HG03354 (cell line): Measurements from ENCODE around the gene GPR143.
"Not testable (repeated sequence)": the region's sequence is repeated elsewhere in the genome, so short reads cannot be mapped to it uniquely, and the experiment has no call there.

ENCODE experiments used
- ATAC-seq: cut with Tn5 transposase; IDR thresholded peaks from one replicate; pipeline ENCODE4 v1.9.1; 2021; ENCODE audit warnings: mild to moderate bottlenecking; ENCODE audit not compliant: unreplicated experiment, poor library complexity, severe bottlenecking

The GPR143 gene

DNA sequence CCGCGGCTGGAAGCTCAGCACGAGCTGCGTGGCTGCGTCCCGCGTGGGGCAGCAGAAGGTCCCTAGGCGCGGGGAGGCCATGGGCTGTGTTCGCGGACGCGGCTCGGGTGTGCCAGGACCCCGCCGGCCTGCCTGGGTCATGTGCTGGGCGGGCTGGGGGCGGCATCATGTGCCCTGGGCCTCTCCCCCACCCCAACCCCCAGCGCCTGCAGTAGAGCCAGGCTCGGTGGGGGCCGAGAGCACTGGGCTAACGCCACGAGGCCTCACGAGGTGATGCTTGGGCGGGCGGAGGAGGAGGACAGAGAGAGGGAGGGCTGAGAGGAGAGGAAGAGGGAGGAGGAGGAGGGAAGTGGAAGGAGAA lies at the start of gene GPR143:
Gene GPR143 (minus strand): TSS at position 111 of the 361 bp plus-strand sequence. CDS start 30 bp downstream, at position 81.
- ATAC-seq: no peak

DNA sequence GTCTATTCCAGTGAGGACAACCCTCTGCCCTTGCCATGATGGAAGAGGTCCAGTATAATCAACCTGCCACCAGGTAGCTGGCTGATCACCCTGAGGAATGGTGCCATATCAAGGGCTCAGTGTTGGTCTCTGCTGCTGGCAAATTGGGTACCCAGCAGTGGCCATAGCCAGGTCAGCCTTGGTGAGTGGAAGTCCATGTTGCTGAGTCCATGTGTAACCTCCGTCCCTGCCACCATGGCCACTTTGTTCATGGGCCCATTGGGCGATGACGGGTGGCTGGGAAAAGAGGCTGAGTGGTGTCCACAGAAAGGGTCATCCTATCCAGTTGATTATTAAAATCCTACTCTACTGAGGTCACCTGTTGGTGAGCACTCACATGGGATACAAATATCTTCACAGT lies 45.4 kb upstream of the GPR143 start:
- ATAC-seq: not testable (repeated sequence)

DNA sequence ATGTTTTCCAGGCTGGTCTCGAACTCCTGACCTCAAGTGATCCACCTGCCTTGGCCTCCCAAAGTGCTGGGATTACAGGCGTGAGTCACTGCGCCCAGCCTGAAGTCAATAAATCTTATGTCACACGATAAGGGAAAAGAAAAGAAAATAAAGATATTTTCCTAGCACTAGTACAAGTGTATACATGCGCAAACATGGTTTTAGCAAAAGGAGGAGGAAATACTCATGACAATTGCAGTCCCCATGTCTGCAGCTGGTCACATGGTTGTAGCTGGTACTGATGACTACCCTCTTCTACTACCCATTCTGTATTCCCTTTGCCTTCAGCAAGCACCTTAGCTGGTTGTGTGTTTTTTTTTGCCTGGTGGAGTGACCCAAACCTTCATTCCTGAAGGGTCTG lies 44.2 kb upstream of the GPR143 start:
- ATAC-seq: not testable (repeated sequence)

DNA sequence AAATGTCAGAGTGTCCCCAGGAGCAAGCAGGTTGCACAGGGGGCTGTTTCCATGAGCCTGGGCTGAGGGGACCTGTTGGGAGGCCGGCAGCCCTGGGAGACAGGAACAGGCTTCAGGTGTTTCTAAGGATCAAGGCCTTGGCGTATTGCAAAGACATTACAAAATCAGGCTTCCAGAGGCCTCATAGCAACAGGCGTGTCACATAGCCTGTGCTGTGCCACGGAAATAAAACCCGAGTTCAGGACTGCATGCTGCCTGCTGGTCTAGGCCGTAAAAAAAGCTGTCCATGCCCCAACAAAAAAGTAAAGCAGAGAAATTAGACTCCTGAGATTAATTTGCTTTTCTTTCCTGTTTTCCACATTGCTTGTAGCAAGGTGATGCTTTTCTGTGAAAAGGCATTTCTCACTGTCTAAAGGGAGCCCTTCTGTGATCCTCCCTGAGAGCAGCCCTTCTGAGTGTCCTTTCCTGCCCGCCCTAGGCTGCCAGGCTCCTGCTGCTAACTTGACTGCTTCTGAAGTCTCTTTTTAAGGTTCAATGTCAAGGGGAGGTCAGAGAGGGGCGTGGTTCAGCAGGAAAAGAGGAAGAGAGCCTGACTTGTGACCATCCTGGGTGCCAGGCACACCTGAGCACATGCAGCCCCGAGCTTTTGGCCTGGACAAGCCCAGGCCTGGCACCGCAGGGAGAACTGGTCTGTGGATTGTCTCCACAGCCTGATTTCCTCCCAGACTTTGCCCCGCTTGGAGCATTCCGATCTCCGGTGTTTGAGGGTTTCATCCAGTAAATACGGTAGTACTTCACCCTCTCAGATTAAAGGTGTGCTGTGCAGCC lies 41.9 kb upstream of the GPR143 start:
- ATAC-seq: no peak

DNA sequence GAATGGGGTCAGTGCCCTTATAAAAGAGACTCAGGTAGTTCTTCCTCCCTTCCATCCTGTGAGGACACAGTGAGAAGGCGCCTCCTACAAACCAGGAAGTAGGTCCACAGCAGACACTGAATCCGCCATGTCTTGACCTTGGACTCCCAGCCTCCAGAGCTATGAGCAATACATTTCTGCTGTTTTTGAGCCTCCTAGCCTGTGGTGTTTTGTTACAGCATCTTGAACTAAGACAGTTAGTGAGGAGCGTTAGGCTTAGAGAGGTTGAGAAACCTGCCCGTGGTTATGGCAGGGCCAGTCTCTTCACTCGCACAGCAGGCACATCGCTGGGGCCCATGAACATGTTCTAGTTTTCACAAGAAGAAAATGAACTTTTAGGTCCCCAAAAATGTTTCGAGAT lies 40.3 kb upstream of the GPR143 start:
- no peak for ATAC-seq

DNA sequence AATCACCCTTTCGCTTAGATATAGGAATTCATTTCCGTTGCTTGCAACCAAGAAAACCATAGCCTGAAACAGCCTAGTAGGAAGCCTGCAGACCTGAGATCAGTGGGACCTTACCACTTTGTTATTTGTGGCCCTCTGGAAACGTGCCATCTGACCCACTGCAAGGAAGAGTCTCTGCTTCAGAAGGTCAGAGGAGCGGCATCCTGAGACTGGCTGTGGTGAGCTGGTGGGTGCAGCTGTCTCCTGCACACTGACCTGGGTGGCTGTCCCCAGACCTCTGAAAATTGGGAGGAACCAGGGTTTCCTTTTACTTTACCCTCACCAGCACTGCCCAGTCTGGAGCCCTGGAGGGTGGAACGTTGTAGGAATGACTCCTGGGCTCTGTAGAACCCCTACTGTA lies 38.8 kb upstream of the GPR143 start:
- ATAC-seq: no peak

DNA sequence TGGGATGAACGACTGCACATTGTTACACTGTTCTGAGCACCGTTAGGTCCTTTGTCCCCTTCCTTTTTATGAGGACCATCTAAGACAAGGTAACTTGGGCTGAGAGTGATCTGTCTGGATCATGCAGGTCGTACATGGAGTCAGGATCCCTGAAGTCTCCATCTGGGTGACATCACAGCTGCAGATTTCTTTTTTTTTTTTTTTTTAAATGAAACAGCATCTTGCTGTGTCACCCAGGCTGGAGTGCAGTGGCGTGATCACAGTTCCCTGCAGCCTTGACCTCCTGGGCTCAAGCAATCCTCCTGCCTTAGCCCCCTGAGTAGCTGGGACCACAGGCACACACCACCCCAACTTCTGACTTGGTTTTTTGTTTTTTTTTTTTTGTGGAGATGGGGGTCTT lies 37.1 kb upstream of the GPR143 start:
- ATAC-seq: no peak

DNA sequence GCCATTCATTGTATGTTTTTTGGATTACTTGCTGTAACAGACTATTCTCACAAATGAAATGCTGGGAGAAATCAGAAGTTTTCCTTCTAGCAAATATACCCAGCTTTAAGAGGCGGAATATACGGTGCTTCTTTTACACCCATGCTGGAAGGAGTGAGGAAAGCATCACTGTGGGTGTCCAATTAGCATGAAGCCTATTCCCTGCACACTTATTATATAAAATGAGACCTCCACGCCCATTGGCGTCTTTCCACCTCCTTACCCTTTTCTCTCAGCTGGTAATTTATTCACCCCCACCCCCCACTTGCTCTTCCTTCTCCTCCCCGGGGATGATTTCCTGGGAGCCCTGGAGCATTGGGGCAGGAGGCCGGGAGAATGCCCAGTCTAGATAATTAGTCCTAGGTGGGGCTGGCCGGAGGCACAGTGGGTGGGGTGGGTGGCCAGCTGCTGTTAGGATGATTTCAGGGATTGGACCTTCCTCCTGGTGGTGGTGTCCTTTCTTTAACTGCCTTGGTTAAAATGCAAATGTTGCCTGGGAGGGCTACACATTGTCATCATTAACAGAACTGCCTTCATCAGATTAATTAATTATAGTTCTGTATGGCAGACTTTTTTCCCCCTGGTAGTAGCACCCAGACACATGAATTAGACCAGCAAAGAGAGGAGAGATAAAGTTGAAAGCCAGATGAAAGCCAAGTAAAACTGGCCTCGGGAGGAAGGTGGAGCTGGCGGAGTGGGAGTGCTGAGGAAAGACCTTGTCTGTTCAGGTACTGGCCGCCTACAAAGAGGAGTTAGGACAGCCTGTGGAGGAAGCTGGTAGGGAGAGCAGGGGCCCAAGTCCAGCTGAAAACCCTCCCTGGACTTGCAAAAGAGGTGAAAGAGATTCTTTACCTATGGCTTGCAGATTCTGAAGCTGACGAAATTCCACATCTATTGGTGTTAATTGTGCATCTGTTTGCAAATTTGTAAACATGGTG lies 32.0 kb upstream of the GPR143 start:
- no peak for ATAC-seq

DNA sequence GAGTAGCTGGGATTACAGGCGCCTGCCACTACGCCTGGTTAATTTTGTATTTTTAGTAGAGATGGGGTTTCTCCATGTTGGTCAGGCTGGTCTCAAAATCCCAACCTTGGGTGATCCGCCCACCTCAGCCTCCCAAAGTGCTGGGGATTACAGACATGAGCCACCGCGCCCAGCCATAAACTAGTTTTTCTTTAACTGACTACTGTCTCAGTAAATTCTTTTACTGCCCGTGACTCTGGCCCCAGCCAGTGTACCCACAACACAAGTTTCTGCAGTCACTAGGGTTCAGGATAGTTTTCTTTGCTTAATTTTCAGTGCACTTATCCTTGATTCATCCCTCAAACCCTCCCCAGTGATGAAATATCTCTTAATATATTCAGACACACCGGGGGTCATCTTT lies 28.8 kb upstream of the GPR143 start:
- ATAC-seq: no peak

DNA sequence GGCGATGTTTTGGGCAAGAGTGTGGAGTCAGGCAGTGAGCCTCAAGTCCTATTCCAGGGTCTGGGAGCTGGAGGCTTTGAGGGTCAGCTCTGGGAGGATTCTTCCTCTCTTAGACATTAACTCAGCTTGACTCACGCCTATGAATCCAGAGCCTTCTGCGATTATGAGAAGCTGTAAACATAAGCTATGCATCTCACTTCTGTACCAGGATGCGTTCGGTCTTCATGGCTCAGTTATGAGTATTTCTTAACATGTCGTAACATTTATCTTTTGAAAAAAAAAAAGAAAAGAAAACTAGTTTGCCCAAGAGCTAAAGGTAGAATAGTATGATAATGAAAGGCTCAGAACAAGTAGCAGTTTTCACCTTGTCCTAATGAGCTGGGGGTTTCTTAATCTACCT lies 25.2 kb upstream of the GPR143 start:
- no peak for ATAC-seq

DNA sequence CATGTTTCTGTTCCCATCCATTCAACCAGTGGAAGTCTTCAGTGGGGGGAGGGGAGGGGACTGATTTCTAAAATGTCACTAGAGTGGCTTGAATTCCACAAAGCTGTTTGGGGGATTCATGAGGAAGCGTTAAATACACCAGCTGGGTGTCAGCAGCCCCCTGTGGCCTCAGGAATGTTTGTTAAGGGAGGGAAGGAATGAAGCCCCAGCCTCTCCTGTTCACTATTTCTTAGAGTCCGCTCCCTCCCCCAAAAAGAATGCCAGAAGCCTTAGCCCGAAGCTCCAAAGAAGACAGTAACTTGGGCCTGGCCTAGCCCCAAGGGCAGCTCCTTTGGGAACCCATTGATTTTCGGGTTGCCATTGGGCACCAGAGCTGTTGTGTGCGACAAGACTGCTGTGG lies 23.9 kb upstream of the GPR143 start:
- no peak for ATAC-seq

DNA sequence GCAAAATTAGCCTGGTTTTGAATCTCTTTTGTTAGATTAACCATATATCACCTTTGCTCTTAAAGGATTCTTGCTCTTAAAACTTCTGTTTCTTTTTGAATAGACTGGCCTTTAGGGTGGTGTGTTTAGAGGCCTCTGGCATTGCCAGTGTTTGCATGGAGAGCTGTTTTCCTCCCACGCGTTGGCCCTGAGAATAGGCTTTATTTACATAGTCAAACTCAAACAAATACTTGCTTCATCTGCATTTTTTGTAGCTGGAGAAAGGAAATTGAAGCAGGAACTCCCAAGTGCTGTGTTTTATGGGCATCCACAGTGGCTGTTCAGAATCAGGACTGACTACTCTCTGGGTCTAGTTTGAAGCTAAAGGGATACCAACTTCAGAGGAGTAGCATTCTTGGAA lies 23.3 kb upstream of the GPR143 start:
- no peak for ATAC-seq

DNA sequence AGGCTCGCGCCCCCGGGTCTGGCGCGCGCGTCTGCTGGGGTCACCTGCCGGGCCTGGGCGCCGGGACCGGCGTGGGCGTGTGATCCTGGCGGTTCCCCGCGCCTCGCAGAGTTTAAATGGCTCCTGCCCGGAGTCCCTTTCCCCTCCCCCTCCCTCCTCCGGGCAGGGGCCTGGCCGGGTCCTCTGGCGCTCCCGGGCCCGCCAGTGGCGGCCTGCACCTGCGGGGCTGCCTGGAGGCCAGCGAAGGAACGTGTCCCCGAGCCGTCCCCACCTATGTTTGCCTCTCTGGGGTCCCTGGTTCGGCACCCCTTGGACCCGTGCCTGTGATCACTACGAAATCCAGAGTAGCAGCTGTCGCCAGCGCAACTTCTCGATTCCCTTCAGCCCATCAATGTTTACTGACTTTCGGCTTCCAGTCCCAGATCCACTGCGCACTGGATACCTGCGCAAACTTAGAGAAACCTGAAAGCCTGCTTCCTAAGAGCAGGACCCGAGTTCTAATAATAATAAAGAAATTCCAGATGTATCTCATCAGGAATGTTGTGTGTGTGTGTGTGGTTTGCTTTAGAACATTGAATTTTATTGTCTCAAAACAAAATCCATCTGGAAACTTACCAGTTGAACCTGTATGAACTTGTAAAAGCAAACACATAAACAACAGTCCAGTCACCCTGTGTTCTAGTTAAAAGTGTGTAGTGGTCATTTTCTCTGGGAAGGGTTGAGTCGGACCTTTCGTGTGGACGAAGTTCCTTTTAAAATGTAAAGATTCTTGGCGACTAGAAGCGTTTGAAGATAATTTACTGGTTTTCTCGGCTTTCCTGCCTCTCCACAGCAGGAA lies 21.4 kb upstream of the GPR143 start:
- no peak for ATAC-seq

DNA sequence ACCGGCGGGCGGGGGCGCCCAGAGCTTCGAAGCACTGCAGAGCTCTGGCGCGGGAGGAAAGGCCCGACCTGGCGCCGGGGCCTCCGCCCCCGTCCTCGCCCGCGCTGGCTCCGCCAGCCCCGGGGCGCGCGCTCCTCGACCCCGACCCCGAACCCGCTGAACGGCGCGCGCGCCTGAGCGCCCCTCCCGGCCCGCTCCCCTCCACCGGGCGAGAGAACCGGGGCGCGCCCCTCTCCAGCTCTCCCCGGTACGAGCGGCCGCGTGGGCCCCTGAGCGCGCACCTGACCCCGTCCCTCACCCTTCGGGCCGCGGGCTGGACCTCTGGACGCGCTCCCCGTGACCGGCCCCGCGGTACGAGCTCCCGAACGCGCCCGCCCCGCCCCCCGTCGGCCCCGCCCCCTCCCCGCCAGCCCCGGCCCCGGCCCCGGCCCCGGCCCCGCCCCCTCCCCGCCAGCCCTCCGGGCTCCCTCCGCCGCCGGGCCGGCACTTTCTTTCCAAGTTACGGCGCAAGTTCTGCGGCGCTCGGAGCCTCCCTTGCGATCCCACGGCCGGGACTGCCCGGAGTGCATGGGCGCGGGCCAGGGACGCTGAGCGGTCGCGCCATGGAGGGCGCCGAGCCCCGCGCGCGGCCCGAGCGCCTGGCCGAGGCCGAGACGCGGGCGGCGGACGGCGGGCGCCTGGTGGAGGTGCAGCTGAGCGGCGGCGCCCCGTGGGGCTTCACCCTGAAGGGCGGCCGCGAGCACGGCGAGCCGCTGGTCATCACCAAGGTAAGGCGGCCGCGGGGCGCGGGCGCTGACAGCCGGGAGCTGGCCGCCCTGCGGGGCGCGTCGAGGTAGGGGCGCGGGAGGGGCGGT lies 20.5 kb upstream of the GPR143 start, which contains the start of gene SHROOM2:
Gene SHROOM2 (plus strand): TSS at position 486 of the 854 bp plus-strand sequence. CDS start 117 bp downstream, at position 603.
- ATAC-seq: no peak

DNA sequence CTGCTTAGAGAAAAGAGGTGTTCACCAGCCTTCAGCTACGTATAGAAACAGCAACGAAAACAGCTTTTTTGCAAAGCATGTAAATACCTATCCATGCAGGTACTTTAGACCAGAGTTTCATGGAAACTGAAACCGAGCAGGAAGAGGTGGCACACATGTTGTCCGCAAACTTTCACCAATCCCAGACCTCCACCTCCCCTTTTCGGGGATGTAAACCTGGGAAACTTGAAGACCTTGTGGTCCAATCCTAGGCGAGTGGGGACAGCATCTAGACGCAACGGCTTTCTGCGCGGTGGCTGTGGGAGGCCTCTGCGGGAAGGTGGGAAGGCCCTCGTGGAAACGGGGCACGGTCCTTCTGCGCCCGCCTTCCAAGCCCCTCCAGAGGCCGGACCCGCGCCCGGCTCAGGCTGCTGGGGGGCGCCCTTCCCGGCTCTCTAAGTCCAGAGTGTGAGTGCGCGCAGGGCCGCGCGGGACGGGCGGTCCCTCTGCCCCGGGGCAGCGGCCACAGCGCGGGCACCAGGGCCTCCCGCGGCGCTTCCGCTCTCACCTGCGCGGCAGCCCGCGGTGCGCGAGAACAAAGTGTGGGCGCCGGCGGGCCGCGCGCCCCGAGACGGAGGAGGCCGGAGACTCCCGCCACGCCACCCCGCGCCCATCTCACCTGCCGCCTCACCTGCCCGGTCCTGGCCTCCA lies 19.8 kb upstream of the GPR143 start:
- ATAC-seq: no peak

DNA sequence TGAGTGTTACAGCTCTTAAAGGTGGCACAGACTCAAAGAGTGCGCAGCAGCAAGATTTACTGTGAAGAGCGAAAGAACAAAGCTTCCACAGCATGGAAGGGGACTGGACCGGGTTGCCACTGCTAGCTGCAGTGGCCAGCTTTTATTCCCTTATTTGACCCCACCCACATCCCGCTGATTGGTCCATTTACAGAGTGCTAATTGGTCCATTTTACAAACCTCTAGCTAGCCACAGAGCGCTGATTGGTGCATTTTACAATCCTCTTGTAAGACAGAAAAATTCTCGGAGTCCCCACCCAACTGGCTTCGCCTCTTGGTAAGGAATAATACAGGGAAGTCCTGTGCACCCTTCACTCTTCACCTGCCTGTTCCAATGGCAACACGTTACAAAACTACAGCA lies 18.7 kb upstream of the GPR143 start:
- ATAC-seq: no peak

DNA sequence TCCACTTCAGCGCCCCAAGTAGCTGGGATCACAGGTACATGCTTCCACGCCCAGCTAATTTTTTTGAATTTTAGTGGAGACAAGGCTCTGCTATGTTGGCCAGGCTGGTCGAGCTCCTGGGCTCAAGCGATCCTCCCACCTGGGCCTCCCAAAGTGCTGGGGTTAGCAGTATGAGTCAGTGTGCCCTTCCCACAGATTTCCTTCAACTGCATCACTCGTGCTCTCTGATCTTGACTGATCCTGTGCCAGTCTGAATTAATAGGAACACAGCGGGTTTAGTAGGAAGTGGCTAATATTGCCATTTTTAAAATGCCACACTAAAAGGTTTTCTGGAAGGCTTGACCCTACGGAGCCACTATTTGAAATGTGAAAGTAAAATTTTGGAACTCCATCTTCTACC lies 16.3 kb upstream of the GPR143 start:
- no peak for ATAC-seq

DNA sequence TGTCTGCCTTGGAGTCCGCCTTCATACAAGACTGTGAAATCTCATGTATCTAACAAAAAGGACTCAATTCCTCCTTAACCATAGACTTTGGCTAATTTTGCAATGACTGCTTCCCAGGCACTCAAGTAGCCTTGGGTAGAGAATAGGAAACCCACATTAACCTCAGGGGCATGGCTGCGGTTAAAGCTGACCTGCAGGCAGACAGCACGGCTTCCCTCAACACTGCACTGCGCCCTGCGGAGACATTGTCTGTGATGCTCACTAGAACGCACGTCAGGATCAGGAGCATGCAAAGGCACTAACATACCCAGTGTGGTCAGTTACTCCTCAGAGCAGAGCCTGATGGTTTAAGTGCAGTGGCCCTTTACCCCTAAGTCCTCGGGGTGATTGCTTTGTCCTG lies 10.3 kb upstream of the GPR143 start:
- ATAC-seq: no peak
